Mucosa of descending colon (tissue), 3 donors: ENCODE data around the gene DGLUCY. TPM values are rescaled to one million over a fixed set of nuclear protein-coding genes. Genes with fewer than 3 reads are reported as not detected.

Experiments
- ATAC-seq: fragments of 200-7000 bp; cut with Tn5 transposase; one replicate; pipeline ENCODE4 v1.9.1; 2020; ENCODE audit warnings: mild to moderate bottlenecking, moderate library complexity
- DNase-seq, 3 donors: peaks; one replicate each; pipeline ENCODE4 v3.0.0-alpha.2; 2020
- H3K36me3 ChIP-seq: fragments of 200-600 bp; one replicate; pipeline ENCODE4 v1.8.0; 2021; ENCODE audit warnings: low read depth, mild to moderate bottlenecking
- H3K4me1 ChIP-seq: fragments of 200-600 bp; one replicate; pipeline ENCODE4 v1.8.0; 2021; ENCODE audit warnings: low read depth, mild to moderate bottlenecking
- H3K4me3 ChIP-seq: fragments of 200-600 bp; one replicate; pipeline ENCODE4 v1.8.0; 2021; ENCODE audit warnings: mild to moderate bottlenecking
- H3K9me3 ChIP-seq: fragments of 200-600 bp; one replicate; pipeline ENCODE4 v1.8.0; 2021; ENCODE audit warnings: mild to moderate bottlenecking
- CTCF ChIP-seq: fragments of 200-600 bp; IDR thresholded peaks from one replicate; pipeline ENCODE4 v1.8.0; 2022; ENCODE audit warnings: antibody characterized with exemption, mild to moderate bottlenecking
- intact Hi-C, 2 donors: fragments of 100-400 bp; cut with DNase I in 1 of 2; cut with micrococcal nuclease in 1 of 2; formaldehyde crosslinking; loops; one replicate each; pipeline versions ENCODE4 v1.11.0 to v1.11.1; 2022; cut with DNase I, micrococcal nuclease
- total RNA-seq, 3 donors: library from RNA; stranded (reverse); fragmentation: NEBNext Ultra II Directional in 2 of 3; extraction: Animal tissue kit (Norgen Biotek cat#: 25700) in 2 of 3; gene quantifications; one replicate each; pipeline versions ENCODE4 v1.2.1 to v1.2.4, GENCODE V29; 2021 to 2023
- donor health status: DM: no; HTN: no; CAD: no; lungs with moderate emphysema.
- donor health status: DM: no; HTN: no; CAD: no.
- donor health status: DM: no; HTN: yes; CAD: no.

The DGLUCY gene
- total RNA-seq, 3 donors from 2014 or later = 94.0 to 149 (median 114) TPM

DNA sequence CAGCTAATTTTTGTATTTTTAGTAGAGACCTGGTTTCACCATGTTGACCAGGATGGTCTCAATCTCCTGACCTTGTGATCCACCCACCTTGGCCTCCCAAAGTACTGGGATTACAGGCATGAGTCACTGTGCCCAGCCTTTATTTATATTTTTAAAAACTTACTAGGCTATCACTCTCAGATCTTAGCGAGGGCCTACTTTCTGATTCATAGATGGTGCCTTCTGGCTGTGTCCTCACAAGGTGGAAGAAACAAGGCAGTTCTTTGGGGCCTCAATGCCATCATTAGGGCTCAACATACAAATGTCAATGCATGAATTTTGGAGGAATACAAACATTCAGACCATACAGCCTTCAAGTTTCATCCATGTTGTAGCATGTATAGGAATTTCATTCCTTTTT lies 2.4 kb upstream of the DGLUCY start:
- ATAC-seq (no peak), DNase-seq (no peak)
- Histone ChIP-seq H3K4me1 (peaks cover 25% of the 10 kb centered on the region), H3K4me3 (no peak overlapping the region), H3K36me3 (no peaks in the 10 kb centered on the region), H3K9me3 (no peaks in the 10 kb centered on the region)
- intact Hi-C loops = no loop called here
- no peak for TF ChIP-seq CTCF

- DNase-seq (no peak), ATAC-seq (no peak)
- H3K36me3 ChIP-seq = no peaks in the 10 kb centered on the region
- H3K4me3 ChIP-seq = no peak overlapping the region
- no peaks in the 10 kb centered on the region for H3K9me3 ChIP-seq
- H3K4me1 ChIP-seq = peaks cover 31% of the 10 kb centered on the region
- intact Hi-C loops = no loop called here
- TF ChIP-seq CTCF = no peak
These were observed 1.7 kb upstream of the DGLUCY start for GRCh38 chr14:91112194-91112593.

DNA sequence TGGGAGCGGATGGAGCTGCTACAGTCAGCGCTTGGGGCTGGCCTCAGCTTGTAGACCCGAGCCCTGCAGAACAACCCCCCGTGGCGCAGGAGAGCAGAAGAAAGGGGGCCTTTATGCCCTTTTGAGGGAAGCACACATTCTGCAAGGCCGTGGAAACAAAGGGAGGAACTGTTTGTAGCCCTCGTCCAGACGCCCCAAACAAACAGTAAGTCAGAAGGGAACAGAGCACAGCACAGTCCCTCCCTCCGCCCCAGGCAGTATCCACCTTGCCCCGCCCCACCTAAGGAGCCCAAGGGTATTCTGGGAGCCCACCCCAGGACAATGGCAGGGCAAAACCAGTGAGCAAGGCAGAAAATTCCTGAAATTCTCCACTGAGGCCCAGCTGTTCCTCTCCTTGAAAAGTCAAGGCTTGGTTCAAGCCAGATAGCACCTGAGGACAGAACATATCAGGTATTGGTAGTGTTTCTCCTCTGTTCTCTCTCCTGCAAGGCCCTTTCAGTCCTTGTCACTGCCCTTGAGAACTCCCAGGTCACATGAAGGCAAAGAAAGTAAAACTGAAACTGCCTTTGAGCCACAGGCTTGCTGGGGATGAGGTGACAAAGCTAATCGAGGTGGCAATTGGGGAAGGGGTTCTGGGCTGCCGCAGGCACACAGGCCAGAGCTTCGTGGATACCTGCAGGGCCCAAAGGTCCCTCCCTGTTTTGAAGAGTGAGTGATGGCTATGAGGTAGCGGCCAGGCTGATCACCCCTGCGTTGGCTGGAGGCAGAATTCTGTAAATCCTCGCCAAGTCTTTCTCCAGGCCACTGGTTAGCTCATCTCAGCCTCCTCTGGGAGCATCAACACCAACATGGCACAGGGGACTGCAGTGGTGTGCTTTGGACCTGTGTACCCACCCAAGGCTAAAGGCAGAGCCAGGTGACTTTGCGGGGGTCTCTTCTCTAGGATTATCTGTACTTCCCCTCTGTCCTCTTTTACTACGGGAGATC lies 499 bp downstream of the DGLUCY start:
- intact Hi-C loops = no loop called here
- H3K4me3 ChIP-seq = peak overlapping the region; percentile 43
- TF ChIP-seq CTCF = no peak
- peaks cover 34% of the 10 kb centered on the region for H3K4me1 ChIP-seq
- ATAC-seq (peak; percentile 82), DNase-seq (peak; percentile 81 to 88 (median 81))
- H3K9me3 ChIP-seq = no peaks in the 10 kb centered on the region
- H3K36me3 ChIP-seq = no peaks in the 10 kb centered on the region

DNA sequence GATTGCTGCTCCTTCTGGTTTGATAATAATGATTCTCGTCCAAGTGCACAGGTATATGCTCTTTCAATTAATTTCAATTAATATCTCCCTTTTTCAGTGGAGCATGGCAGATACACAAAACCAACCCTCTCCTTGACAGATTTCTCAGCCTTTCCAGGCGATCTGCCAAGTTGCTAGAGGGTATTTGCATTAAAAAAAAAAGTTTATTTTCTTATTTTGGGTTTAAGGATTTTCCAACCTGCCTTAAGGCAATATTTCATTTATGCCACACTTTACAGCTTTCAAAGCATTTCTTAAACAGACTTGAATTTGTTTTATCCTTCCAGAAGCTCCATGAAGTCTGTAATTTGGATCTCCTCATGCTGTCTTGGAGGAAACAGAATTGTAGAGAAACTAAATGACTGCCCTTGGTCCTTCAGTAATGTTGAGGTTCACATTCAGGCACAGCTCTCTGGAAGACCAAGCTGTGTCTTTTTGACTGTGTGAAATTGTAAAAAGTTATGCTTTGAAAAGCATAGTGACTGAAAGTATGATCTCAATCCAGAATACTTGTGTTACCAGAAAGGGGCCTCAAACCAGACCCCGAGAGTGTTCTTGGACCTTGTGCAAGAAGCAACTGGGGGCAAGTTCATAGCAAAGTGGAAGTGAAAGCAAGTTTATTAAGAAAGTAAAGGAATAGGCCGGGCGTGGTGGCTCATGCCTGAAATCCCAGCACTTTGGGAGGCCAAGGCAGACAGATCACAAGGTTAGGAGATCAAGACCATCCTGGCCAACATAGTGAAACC lies 2.3 kb downstream of the DGLUCY start:
- H3K36me3 ChIP-seq = no peaks in the 10 kb centered on the region
- peak in 1 of 3 donors; percentile 51 for DNase-seq

More for the DNA sequence above, 2.3 kb downstream of the DGLUCY start:
- intact Hi-C loops = no loop called here
- ATAC-seq = no peak
- Histone ChIP-seq H3K9me3 (no peaks in the 10 kb centered on the region), H3K4me3 (no peak overlapping the region), H3K4me1 (peaks cover 30% of the 10 kb centered on the region)
- TF ChIP-seq CTCF = no peak
